Endothelial cell of hepatic sinusoid (primary cell): ENCODE measurements around the gene IFNLR1.

Experiments
- in situ Hi-C: cut with HindIII; loops from 2 replicates; pipeline ENCODE4 v1.10.0; 2017; ENCODE audit warnings: low sequenced_read_pairs

Gene IFNLR1

DNA sequence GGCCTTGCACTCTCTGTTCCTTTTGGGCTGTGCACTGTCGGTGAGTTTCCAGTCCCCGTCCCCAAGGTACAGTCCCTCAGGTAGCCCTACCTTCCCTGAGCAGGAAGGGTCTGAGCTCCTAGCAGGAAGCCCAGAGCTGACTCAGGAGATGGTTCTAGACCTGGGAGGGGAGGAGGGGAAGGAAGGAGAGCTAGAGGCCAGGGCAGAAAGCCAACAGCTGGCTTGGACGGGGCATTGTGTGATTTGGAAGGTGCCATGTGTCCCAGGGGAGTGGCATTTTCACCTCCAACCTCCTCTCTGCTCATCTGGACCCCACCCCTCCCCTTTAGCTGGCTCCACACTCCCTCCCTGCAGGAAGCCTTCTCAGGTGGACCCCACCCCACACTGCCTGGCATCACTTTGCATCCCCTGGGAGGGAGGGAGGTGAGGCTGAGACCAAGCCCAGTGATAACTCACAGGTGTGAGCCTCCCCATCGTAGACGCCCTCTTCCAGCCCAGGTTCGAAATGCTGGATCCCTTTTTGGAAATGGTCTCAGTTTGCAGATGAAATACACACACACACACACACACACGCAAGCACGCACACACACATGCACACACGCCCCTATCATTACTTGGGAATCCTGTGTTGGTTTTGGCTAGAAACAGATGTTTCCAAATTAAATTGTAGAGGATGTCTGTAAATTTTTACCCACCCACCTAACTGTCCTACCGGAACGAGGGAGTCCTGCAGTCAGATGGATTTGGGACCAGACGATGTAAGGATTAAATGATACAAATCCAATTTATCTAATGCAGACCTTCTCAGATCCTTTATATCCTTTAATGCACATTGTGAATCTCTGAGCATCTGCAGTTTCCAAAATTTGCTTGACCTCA is 19.7 kb upstream of the IFNLR1 start:
- in situ Hi-C loops: no loop called here

DNA sequence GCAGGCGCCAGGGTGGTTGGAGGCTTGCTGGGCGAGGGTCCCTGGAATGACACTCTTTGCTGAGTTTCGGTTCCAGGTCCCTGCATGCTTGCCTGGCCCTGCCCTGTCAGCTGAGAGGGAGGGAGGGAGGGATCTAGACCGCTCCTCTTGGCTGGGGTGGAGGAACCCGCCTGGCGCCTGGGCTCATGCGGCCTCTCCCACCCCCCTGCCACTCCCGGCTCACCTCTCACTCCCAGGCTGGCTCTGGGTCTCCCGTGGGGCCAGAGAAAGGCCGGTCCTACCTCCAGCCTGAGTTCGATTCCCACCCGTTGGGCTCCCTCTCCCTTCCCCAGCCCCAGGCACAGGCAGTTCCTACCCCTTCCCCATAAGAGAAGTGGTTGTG is 19.0 kb upstream of the IFNLR1 start:
- in situ Hi-C loops: no loop called here

DNA sequence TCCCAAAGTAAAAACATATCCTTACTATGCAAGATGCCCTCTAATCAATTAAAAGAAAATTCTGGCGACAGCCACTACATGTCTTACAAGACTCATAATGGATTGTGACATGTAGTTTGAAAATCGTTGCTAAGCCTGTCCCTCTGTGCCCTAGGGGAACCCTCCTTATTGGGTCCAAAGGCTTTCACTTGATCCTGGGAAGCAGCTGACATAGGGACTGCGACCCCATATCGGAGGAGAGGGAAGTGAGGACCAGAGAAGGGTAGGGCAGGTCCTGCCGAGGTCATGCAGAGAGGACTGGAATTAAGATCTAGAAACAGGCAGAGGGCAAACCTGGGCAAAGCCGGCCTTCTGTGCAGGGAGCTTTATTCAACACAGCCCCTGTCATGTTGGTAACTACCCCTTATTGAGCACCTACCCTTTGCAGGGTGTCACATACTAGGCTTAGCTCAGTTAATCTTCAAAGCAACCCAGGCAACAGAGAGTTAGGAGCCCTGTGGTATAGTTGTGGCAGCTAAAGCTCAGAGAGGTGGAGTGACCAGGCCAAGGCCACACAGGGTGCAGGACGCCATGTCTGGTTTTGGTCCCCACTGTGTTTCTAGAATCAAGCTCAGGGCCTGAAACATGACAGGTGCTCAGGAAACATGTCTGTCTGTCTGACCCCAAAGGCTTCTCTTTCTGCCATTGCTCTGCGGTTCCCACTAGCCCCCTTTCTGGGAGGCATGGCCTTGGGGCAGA is 18.4 kb upstream of the IFNLR1 start:
- in situ Hi-C loops: no loop called here

DNA sequence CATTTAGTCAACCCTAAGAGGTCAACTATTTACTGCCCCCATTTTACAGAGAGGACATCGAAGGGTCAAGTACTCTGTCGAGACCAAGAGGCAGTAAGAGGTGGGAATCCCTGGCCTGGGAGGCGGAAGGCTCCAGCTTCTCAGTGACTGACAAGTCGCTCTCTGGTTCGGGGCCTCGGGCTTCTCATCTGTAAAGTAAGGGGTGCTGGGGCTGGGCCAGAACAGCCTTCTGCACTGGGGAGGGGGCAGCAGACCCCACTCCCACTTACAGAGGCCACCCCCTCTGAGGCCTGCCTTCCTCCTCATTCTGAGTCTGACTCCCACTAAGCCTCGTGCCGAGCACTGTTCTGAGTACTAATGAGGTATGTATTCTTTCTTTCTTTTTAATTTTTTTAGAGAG is 17.0 kb upstream of the IFNLR1 start:
- in situ Hi-C loops: no loop called here

DNA sequence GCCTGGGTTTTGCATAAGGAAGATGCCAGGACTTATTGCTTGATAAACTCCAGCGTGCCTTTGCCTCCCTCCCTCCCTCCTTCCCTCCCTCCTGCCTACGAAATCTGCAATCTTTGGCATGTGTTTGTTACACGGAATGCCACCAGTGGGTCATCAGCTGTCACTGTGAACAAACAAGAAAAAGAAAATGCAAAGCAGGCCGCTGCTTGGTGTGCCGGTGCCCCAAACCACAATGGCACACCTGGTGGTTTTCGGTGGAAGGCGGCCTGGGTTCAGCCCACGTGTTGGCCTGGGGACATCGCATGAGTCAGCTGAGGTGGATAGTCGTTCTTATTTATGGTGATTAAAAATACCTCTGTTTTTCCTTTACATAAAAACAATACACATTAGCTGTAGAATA is 16.3 kb upstream of the IFNLR1 start:
- in situ Hi-C loops: no loop called here

DNA sequence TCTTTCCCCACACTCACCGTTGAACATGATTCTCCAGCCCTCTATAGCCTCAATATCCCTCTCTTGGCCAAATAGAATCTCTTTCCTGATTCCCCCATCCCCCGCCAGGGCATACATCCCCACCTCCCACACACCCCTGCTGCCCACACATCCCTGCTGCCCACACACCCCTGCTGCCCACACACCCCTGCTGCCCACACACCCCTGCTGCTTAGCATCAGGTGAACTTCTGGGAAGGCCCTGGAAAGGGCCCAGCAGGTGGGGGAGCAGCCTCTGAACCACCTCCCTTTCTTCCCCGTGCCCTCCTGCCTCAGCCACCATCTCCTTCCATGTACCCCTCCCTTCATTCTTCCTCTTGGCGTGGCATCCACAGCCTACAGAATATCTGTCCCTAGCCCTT is 15.9 kb upstream of the IFNLR1 start:
- in situ Hi-C loops: no loop called here

DNA sequence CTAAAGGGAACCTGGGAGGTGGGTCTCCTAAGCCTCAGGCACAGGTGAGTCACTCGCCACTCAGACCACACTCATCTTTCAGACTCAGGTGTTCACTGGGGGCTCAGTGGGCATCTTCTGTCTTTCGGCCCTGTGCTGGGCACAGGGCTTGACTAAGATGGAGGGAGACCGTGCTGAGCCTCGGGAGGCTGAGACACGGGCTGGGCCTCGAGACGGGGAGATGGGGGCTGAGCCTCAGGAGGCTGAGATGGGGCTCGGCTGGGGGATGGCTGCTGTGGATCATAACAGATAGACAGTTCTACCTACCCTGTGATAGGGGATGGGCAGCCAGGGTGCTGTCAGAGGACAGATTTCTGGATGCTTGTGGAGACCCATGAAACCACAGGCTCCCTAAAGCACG is 15.5 kb upstream of the IFNLR1 start:
- in situ Hi-C loops: no loop called here

DNA sequence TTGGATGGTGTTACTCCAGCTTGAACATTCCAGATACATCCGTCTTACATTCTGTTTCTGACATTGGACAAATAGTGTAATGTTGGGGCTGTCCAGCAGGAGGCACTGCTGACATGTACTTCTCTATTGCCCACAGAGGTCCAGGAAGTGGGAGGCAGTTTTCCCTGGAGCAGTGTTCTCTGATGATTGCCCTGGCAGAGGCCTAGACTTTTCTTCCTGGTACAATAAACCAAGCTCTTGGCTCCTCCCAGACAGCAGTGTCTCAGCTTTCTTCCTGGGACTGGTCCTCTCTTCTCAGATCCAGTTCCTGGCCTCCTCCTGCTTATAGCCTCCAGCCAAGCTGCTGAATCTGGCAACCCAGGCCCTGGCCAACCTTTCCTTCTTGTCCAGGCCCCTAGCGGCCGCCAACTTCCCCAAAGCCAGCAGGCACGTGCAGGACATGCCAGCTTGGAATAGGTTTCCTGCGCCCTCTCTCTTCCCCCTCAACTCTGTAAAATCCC is 14.9 kb upstream of the IFNLR1 start:
- in situ Hi-C loops: no loop called here

DNA sequence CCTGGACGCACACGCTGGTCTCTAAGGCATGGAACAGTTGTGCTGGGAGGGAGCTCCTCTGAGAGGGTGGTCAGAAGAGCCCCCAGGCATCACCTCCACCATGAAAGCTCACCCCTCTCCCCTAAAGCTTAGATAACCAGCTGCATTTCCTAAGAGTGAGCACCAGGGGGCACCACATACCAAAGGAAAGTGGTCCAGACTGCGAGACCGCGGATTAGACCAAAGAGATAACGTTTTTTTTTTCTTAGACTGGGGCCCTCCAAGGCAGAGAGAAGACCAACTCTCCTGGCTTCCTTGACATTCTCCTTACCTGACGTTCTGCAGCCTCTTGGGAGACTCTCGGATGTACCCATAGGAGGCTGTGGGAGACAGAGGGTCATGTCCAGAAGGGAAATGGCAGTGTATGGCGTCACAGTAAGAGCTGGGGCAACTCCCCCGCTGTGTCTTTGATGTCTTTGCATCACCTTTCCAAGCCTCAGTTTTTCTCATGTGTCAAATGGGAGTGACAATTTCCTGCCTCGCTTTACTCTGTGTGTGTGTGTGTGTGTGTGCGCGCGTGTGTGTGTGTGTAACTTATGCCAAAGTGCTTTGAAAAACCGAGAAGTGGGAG is 12.3 kb upstream of the IFNLR1 start:
- in situ Hi-C loops: loop anchor here (5.0 to 25.0 kb wide), 5 partner anchors 58 to 438 kb away; no protein-coding TSS in a partner anchor

DNA sequence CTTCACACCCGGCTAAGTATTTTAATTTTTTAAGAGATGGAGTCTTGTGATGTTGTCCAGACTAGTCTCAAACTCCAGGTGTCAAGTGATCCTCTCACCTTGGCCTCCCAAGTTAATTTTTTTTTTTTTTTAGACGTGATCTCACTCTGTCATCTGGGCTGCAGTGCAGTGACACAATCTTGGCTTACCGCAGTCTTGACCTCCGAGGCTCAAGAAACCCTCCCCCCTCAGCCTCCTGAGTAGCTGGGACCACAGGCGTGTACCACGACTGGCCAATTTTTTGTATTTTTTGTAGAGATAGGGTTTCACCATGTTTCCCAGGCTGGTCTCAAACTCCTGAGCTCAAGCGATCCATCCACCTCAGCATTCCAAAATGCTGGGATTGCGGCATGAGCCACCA is 11.7 kb upstream of the IFNLR1 start:
- in situ Hi-C loops: loop anchor here (5.0 to 25.0 kb wide), 5 partner anchors 59 to 439 kb away; no protein-coding TSS in a partner anchor

DNA sequence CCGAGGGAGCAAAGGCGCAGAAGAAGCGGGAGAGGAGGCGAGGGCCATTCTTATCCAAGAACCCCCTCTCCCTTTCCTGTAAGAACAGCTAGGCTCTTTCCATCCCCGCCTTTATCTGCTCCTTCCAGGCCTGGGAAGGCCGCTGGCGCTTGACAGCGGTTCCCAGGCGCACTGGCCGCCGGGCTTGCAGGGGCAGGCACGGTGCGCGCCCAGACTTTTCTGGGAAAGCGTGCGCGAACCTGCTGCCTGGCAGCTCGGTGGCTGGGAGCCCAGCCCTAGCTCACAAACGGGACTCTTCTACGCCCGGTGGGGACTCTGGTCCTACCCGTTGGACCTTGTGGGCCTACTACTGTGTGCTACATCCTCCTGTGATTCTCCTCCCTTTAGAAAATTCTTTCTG is 8.8 kb upstream of the IFNLR1 start:
- in situ Hi-C loops: loop anchor here (5.0 to 25.0 kb wide), 5 partner anchors 61 to 441 kb away; no protein-coding TSS in a partner anchor

DNA sequence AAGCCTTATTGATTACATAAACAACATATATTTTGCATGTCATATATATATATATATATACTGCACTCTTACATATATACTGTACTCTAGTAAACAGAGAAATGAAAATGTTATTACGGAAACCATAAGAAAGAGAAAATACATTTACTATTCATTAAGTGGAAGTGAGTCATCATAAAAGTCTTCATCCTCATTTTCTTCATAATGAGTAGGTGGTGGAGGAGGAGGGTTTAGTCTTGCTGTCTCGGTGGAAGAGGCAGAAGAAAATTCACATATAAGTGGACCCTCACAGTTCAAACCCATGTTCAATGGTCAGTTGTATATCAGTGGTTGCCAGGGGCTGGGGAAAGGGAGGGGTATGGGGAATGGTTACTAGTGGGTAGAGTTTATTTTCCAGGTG is 8.0 kb upstream of the IFNLR1 start:
- in situ Hi-C loops: loop anchor here (5.0 to 25.0 kb wide), 5 partner anchors 62 to 442 kb away; no protein-coding TSS in a partner anchor

DNA sequence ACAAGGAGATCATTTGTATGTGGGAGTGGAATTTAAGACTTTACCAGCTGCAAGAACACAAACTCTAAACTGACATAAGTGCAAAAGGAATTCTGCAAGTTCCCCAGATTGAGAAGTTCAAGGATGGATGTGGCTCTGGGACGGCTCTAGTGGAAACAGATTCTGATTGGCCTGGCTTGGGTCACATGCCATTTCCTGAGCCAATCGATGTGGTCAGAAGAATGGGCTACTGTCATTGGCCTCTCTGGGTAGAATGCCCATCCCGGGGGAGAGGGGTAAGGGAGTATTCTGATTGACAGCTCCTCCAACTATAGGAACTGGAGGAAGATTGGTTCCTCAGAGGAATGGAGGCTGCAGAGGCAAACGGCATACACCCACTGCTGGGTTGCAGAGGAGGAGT is 6.0 kb upstream of the IFNLR1 start:
- in situ Hi-C loops: loop anchor here (10.0 to 25.0 kb wide), 2 partner anchors 142 to 344 kb away; no protein-coding TSS in a partner anchor

DNA sequence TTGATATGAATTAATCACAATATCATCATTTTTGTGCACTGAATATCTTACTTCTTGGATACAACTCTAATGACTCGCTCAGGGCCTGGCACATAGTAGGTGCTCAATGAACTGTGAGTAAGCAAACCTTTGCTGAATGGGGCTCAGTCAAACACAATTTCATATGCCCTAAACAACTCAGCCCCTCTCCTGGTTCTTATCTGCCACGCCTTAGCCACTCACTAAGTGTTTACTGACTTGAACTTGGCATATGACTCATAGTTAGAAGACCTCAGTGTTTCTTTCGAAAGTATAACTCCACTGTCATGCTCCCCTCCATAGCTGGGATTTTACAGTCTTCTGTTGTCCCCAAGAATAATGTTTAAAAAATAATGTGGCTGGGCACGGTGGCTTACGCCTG is 4.8 kb upstream of the IFNLR1 start:
- in situ Hi-C loops: loop anchor here (10.0 to 25.0 kb wide), 2 partner anchors 143 to 345 kb away; no protein-coding TSS in a partner anchor

DNA sequence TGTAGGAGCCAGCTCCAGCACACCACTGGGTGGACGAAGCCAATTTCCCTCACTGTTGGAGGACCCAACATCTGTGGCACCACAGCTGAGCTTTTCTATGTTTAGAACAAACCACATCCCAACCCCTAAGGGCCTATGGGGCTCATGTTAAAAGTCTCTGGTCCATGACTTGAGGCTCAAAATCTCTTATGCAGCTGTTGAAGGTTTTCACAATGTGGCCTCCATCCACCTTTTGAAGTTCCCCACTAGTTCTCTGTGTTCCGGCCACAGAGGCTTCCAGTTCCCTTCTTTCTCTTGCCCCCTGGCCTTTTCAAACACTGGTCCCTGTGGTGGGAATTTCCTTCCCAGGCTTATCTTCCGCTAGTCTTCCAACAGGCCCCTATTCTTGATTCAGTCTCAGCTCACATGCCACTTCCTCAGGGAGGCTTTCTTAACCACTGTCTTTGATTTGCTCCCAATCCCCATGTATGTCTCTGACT is 3.9 kb upstream of the IFNLR1 start:
- in situ Hi-C loops: loop anchor here (10.0 to 25.0 kb wide), 2 partner anchors 144 to 346 kb away; no protein-coding TSS in a partner anchor

DNA sequence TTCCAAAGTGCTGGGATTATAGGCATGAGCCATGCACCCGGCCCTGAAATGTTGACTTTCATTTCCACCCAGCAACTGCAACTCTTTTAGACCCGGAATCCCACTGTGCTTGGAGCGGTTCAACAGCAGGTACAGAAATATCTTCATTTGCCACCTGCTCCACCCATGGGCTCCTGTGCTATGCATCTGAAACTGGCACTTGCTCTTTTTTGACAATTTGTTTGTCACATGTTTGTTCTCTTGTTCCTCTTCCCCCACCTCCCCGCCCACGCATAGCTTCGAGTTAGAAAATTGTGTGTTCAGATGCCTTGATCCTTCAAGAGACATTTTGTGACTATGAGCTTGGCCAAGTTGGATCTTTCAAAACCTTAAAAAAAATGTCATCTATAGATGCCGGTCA is 2.4 kb upstream of the IFNLR1 start:
- in situ Hi-C loops: loop anchor here (25.0 kb wide), 1 partner anchor 348 kb away; no protein-coding TSS in a partner anchor

DNA sequence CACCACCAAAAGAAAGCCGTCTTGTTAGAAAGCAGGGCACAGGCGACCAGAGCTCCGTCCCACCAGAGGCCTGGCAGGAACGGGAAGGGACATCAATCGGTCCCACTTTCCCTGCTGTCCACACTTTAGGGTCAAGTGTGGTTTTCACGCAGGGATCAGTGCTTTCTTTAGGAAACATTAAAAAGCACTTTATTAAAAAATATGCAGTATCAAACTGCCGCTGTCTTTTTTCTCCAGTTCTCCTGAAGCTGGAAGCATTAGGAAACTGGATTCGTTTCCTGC is 437 bp downstream of the IFNLR1 start:
- in situ Hi-C loops: loop anchor here (25.0 kb wide), 1 partner anchor 351 kb away; no protein-coding TSS in a partner anchor

DNA sequence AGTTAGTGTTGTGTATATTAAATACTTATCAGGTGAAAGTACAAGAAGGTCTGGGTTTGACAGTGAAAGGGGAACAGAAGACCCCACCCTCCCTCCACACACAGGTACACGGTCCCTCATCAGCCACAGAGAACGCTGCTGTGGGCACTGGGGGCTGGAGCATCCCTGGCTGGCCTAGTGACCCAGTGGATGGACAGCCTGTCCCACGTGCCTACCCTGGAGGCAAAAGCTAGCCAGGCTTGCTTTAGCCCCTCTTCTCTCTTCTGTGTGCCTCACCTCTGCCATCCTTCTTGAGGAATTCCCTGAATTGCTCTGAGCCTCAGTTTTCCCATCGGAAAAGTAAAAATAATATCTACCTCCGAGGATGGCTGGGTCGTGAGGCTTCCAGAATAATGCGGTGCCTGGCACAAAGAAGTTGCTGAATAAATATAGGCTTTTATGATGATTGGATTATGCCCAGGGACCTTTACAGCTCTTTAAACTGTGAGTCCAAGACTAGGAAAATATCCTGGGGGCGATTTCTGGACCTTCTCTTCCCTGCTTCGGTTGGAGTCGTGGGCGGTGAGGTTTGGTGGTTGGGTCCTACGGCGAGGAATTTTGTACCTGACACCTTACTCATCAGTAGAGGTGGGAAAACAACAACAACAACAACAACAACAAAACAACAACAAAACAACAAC is 918 bp downstream of the IFNLR1 start:
- in situ Hi-C loops: loop anchor here (25.0 kb wide), 1 partner anchor 351 kb away; no protein-coding TSS in a partner anchor

DNA sequence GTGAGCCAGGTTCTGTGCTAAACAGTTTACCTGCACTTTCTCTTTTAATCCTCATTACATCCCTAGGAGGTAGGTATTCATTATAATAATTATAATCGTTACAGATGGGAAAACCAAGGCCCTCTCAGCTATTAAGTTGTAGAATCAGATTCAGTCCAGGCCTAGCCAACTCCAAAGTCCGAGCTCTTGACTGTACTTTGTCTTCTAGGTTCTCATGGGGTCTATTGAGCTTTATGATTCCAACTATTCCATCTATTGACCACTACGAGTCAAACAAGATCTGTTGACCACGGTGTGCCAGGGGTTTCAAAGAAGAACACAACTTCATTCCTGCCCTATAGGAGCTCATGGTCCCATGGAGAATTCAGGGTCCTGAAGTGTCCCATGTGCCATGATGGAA is 2.0 kb downstream of the IFNLR1 start:
- in situ Hi-C loops: loop anchor here (25.0 kb wide), 1 partner anchor 352 kb away; no protein-coding TSS in a partner anchor

DNA sequence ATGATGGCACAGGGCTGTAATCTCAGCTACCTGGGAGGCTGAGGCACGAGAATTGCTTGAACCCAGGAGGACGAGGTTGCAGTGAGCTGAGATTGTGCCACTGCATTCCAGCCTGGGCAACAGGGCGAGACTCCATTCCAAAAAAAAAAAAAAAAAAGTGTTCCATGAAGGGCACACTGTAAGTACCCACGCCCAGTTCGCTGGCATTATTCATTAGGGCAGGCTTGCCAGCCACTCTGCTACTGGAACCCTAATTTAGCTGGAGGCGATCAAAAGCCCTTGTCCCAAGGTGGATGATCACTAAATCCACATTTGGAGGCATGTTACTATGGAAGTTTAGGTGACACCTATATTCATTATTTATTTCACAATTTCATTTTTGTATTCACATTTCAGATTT is 5.0 kb downstream of the IFNLR1 start:
- in situ Hi-C loops: loop anchor here (25.0 kb wide), 1 partner anchor 355 kb away; no protein-coding TSS in a partner anchor
